ENCODE measurements around the gene ZC3H12C.

The ZC3H12C gene

DNA sequence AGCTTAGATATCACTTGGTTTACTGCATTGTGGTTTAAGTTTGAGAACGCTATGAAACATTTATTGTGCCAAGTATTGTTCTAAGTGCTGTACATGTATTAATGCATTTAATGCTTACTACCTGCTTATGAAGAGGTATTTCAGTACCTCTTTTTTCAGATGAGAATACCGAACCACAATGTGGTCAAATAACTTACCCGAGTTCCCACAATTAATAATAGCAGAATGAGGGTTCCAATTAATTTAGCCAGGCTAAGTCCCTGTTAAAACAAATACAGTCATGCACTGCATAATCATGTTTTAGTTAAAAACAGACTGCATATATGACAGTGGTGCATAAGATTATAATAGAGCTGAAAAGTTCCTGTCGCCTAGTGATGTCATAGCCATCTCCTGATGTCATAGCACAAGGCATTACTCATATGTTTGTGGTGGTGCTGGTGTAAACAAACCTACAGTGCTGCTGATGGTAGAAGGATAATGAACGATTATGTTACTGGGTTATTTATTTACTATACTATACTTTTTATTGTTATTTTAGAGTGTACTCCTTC is 4.3 kb downstream of the ZC3H12C start:
- in situ Hi-C loops (cut with MboI; ENCODE audit: low sequenced_read_pairs, unreplicated experiment): no loop called here
- TF ChIP-seq, protein P1, sequence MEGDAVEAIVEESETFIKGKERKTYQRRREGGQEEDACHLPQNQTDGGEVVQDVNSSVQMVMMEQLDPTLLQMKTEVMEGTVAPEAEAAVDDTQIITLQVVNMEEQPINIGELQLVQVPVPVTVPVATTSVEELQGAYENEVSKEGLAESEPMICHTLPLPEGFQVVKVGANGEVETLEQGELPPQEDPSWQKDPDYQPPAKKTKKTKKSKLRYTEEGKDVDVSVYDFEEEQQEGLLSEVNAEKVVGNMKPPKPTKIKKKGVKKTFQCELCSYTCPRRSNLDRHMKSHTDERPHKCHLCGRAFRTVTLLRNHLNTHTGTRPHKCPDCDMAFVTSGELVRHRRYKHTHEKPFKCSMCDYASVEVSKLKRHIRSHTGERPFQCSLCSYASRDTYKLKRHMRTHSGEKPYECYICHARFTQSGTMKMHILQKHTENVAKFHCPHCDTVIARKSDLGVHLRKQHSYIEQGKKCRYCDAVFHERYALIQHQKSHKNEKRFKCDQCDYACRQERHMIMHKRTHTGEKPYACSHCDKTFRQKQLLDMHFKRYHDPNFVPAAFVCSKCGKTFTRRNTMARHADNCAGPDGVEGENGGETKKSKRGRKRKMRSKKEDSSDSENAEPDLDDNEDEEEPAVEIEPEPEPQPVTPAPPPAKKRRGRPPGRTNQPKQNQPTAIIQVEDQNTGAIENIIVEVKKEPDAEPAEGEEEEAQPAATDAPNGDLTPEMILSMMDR (IDR thresholded peaks at IDR 0.05; ENCODE audit: borderline replicate concordance, control extremely low read depth, extremely low read depth, insufficient read depth, missing control alignments): no peak
- no peak for DNase-seq (ENCODE audit: low spot score)

DNA sequence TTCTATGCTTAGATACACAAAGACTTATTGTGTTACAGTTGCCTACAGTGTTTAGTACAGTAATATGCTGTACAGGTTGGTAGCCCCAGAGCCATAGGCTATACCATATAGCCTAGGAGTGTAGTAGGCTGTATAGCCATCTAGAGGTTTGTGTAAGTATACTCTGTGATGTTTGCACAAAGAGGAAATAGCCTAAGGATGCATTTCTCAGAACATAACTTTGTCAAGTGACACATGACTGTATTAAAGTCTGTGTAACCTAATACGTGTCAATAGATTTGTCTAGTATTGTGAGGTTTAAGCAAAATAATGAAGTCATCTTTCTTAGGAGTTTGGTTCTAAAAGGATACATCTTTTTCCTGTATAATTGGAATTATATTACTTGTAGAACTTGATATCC is 5.5 kb downstream of the ZC3H12C start:
- TF ChIP-seq, protein P1 (IDR thresholded peaks at IDR 0.05; ENCODE audit: borderline replicate concordance, control extremely low read depth, extremely low read depth, insufficient read depth, missing control alignments): no peak
- in situ Hi-C loops (cut with MboI; ENCODE audit: low sequenced_read_pairs, unreplicated experiment): no loop called here
- DNase-seq (ENCODE audit: low spot score): no peak

DNA sequence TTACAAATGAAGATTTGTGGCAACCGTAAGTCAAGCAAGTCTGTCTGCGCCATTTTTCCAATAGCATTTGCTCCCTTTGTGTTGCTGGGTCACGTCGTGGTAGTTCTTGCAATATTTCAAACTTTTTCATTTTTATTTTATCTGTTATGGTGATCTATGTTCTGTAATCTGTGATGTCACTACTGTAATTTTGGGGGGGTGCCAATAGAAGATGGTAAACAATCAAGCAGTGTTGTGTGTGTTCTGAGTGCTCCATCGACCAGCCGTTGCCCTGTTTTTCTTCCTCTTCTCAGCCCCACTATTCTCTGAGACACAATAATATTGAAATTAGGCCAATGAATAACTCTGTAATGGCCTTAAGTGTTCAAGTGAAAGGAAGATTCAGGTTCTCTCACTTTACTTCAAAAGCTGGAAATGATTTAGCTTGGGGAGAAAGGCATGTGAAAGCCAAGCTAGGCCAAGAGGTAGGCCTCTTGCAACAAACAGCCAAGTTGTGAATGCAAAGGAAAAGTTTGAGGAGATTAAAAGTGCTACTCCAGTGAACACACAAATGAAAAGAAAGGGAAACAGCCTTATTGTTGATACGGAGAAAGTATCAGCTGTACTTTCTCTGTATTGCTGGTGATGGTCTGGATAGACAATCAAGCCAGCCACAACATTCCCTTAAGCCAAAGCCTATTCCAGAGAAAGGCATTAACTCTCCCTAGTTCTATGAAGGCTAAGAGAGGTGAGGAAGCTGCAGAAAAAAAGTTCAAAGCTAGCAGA is 7.5 kb downstream of the ZC3H12C start:
- in situ Hi-C loops (cut with MboI; ENCODE audit: low sequenced_read_pairs, unreplicated experiment): no loop called here
- no peak for DNase-seq (ENCODE audit: low spot score)
- TF ChIP-seq, protein P1 (IDR thresholded peaks at IDR 0.05; ENCODE audit: borderline replicate concordance, control extremely low read depth, extremely low read depth, insufficient read depth, missing control alignments): no peak

DNA sequence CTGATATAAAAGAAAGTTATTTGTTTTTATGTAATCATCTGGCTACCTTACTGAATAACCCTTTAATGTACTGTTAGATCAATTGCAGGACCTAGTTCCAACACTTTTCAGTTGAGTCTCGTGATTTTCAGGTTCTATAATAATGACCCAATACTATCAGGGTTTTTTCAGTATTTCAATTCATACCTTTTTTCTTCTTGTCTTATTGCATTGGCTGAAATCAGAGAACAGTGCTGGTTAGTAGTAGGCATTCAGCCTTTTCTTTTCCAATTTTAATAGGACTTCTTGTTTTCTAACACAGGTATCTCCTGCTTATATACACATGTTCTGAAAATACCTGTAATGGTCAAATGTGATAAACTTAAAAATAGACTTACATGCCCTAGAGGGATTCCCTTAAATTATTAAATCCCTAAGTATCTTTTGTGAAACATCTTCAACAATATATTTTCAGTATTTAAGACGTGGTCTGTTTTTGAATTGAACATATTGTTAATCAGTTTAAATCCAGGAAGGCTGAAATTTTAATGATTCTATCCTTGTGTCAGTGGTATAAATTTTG is 13.6 kb downstream of the ZC3H12C start:
- in situ Hi-C loops (cut with MboI; ENCODE audit: low sequenced_read_pairs, unreplicated experiment): no loop called here
- DNase-seq (ENCODE audit: low spot score): no peak
- TF ChIP-seq, protein P1 (IDR thresholded peaks at IDR 0.05; ENCODE audit: borderline replicate concordance, control extremely low read depth, extremely low read depth, insufficient read depth, missing control alignments): no peak

DNA sequence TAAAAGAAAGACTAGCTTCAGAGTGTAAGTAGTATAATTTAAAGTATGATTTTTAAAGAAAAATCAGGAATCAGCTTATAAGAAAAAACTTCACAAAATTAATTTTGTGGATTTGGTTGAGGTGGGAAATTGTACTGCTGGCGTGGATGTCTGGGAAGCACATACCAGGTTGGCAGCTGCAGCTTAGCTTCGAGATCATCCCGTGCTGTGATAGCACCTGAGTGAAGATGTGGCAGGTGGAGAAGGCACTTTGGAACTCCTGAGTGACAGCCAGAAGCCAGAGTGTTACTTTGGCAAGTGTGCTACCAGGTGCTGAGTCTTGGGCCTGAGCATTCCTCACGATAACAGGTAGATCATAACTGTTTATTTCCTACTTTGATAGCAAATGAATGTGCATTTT is 17.7 kb downstream of the ZC3H12C start:
- TF ChIP-seq, protein P1 (IDR thresholded peaks at IDR 0.05; ENCODE audit: borderline replicate concordance, control extremely low read depth, extremely low read depth, insufficient read depth, missing control alignments): no peak
- no peak for DNase-seq (ENCODE audit: low spot score)
- in situ Hi-C loops (cut with MboI; ENCODE audit: low sequenced_read_pairs, unreplicated experiment): no loop called here

DNA sequence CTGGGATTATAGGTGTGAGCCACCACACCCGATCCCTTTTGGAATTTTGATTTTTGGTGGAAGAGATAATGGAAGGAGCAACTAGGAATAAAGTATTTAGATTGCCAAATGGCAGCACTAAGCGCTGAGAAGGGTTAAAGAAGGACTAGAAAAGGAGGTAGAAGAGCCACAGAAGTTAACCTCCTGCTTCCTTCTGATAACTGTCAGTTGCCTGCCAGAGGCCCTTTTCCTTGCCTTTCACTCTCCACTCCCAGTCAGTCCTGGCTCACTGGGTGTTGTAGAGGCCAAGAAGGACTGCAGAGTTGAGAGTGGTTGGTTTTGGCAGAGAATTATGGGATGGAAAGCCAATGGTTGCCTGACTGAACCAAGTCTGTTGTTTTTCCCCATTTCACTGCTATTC is 19.3 kb downstream of the ZC3H12C start:
- no peak for DNase-seq (ENCODE audit: low spot score)
- TF ChIP-seq, protein P1 (IDR thresholded peaks at IDR 0.05; ENCODE audit: borderline replicate concordance, control extremely low read depth, extremely low read depth, insufficient read depth, missing control alignments): no peak
- in situ Hi-C loops (cut with MboI; ENCODE audit: low sequenced_read_pairs, unreplicated experiment): no loop called here

All from GM13976 (cell line).